IMR-90 (cell line): ENCODE measurements around the gene DNAJC11. TPM values are rescaled to one million over a fixed set of nuclear protein-coding genes. Genes with fewer than 3 reads are reported as not detected.
"Not testable (repeated sequence)": the region's sequence is repeated elsewhere in the genome, so short reads cannot be mapped to it uniquely, and the experiment has no call there.

Experiments used
- ATAC-seq: fragments of 200-7000 bp; cut with Tn5 transposase; 2 replicates; pipeline ENCODE4 v1.9.1; 2020; ENCODE audit warnings: low read depth, mild to moderate bottlenecking, moderate library complexity
- BruUV-seq: library from RNA; stranded (reverse); fragments of 400-500 nt; replicated peaks from 2 replicates; lab custom pipeline; 2021; lab: Mats Ljungman, UMichigan
- CTCF ChIA-PET: fragments of 300-600 bp; formaldehyde crosslinking; extraction: SDS; loops from one replicate; lab custom pipeline; 2021; ENCODE audit warnings: antibody characterized with exemption; lab: Yijun Ruan, JAX
- POLR2A ChIA-PET: fragments of 300-600 bp; sonication (Branson Sonifier 250); formaldehyde crosslinking; loops from one replicate; lab custom pipeline; 2022; ENCODE audit warnings: antibody characterized with exemption; ENCODE audit not compliant: unreplicated experiment; lab: Charles Lee
- DNase-seq: peaks from one replicate; pipeline ENCODE4 v3.0.0; 2013
- H2AFZ ChIP-seq: replicated peaks from 2 replicates; pipeline ENCODE3; 2013; ENCODE audit warnings: low read length, mild to moderate bottlenecking; ENCODE audit not compliant: poor library complexity
- H2AK5ac ChIP-seq: 2 replicates; pipeline ENCODE4 v1.6.1; 2013; ENCODE audit warnings: low read depth, low read length, inconsistent platforms
- H2AK9ac ChIP-seq: replicated peaks from 2 replicates; pipeline ENCODE3; 2013; ENCODE audit warnings: mild to moderate bottlenecking, low read depth, low read length, moderate library complexity; ENCODE audit not compliant: poor library complexity
- H2BK120ac ChIP-seq: 2 replicates; pipeline ENCODE4 v1.6.1; 2013; ENCODE audit warnings: low read depth, low read length, inconsistent platforms
- H2BK15ac ChIP-seq: 3 replicates; pipeline ENCODE4 v1.6.1; 2013; ENCODE audit warnings: low read depth, low read length, inconsistent platforms
- H2BK20ac ChIP-seq: 2 replicates; pipeline ENCODE4 v1.6.1; 2013; ENCODE audit warnings: low read depth, mild to moderate bottlenecking, inconsistent platforms, low read length, moderate library complexity
- H2BK5ac ChIP-seq: 2 replicates; pipeline ENCODE4 v1.6.1; 2013; ENCODE audit warnings: mild to moderate bottlenecking, low read depth, low read length, inconsistent platforms; ENCODE audit not compliant: poor library complexity, severe bottlenecking
- H3K14ac ChIP-seq: replicated peaks from 2 replicates; pipeline ENCODE4 v1.6.1; 2013; ENCODE audit warnings: low read depth, low read length, inconsistent platforms
- H3K18ac ChIP-seq: 2 replicates; pipeline ENCODE4 v1.6.1; 2013; ENCODE audit warnings: low read depth, low read length, control low read depth
- H3K23ac ChIP-seq: 2 replicates; pipeline ENCODE4 v1.6.1; 2013; ENCODE audit warnings: low read depth, low read length, inconsistent platforms
- H3K27ac ChIP-seq: 2 replicates; pipeline ENCODE4 v1.5.1; 2013; ENCODE audit warnings: mild to moderate bottlenecking, control low read depth, low read length; ENCODE audit not compliant: insufficient read depth
- H3K27me3 ChIP-seq: 2 replicates; pipeline ENCODE4 v1.6.1; 2013; ENCODE audit warnings: low read length; ENCODE audit not compliant: control insufficient read depth, insufficient read depth
- H3K36me3 ChIP-seq: 2 replicates; pipeline ENCODE4 v1.6.1; 2013; ENCODE audit warnings: low read length, mixed read lengths; ENCODE audit not compliant: control insufficient read depth, insufficient read depth
- H3K4ac ChIP-seq: 2 replicates; pipeline ENCODE4 v1.6.1; 2013; ENCODE audit warnings: low read depth, low read length, inconsistent platforms
- H3K4me1 ChIP-seq: 2 replicates; pipeline ENCODE4 v1.6.1; 2013; ENCODE audit warnings: low read length, mixed read lengths; ENCODE audit not compliant: control insufficient read depth, insufficient read depth
- H3K4me2 ChIP-seq: 2 replicates; pipeline ENCODE4 v1.6.1; 2013; ENCODE audit warnings: low read depth, mild to moderate bottlenecking, control low read depth, low read length, moderate library complexity
- H3K4me3 ChIP-seq: 2 replicates; pipeline ENCODE4 v1.5.1; 2013; ENCODE audit warnings: low read depth, mild to moderate bottlenecking, control low read depth, low read length, moderate library complexity; ENCODE audit not compliant: insufficient read depth
- H3K56ac ChIP-seq: 2 replicates; pipeline ENCODE4 v1.6.1; 2013; ENCODE audit warnings: low read length, inconsistent platforms; ENCODE audit not compliant: insufficient read depth; ENCODE audit errors: extremely low read depth
- H3K79me1 ChIP-seq, 2 experiments: 2 replicates each; pipeline ENCODE4 v1.6.1; 2013; ENCODE audit warnings: low read length in 2 of 2, inconsistent platforms in 1 of 2, low read depth in 1 of 2
- H3K9ac ChIP-seq: 2 replicates; pipeline ENCODE4 v1.6.1; 2013; ENCODE audit warnings: low read depth, low read length, control low read depth
- H3K9me1 ChIP-seq: 2 replicates; pipeline ENCODE4 v1.6.1; 2013; ENCODE audit warnings: low read length, inconsistent platforms; ENCODE audit not compliant: insufficient read depth
- H3K9me3 ChIP-seq: 2 replicates; pipeline ENCODE4 v1.6.1; 2013; ENCODE audit warnings: low read length; ENCODE audit not compliant: control insufficient read depth, insufficient read depth
- H4K20me1 ChIP-seq: 2 replicates; pipeline ENCODE4 v1.6.1; 2013; ENCODE audit warnings: low read length, inconsistent platforms; ENCODE audit not compliant: insufficient read depth
- H4K5ac ChIP-seq: 2 replicates; pipeline ENCODE4 v1.6.1; 2013; ENCODE audit warnings: mild to moderate bottlenecking, low read depth, low read length, control low read depth
- H4K8ac ChIP-seq, 2 experiments: 2 replicates each; pipeline ENCODE4 v1.6.1; 2013; ENCODE audit warnings: low read depth in 2 of 2, low read length in 2 of 2, control low read depth in 1 of 2, inconsistent platforms in 1 of 2
- H4K91ac ChIP-seq: 2 replicates; pipeline ENCODE4 v1.6.1; 2013; ENCODE audit warnings: low read depth, low read length, inconsistent platforms; ENCODE audit not compliant: insufficient read depth
- BHLHE40 ChIP-seq: fragments of 150-350 bp; IDR thresholded peaks from 2 replicates; pipeline ENCODE4 v1.6.1; 2016; ENCODE audit warnings: mild to moderate bottlenecking, low read depth, low read length
- FOS ChIP-seq: fragments of 150-350 bp; IDR thresholded peaks from 2 replicates; pipeline ENCODE4 v1.6.1; 2016; ENCODE audit warnings: low read depth, low read length
- WGBS, 2 experiments: methylation state at CpG; one replicate each; pipeline versions ENCODE4 v1.1.5 to v1.1.7; 2013; ENCODE audit warnings: missing lambda C conversion rate in 2 of 2; ENCODE audit not compliant: insufficient read length in 1 of 2; ENCODE audit errors: extremely low coverage in 2 of 2; 5-methylcytosine and 5-hydroxymethylcytosine counted together
- dilution Hi-C: fragments of 300-500 bp; cut with HindIII; formaldehyde crosslinking; loops from one replicate; pipeline ENCODE4 v1.14.3; 2018; ENCODE audit warnings: low sequenced_read_pairs; ENCODE audit not compliant: unreplicated experiment
- in situ Hi-C: fragments of 300-500 bp; cut with MboI; formaldehyde crosslinking; loops from 3 replicates; pipeline ENCODE4 v1.14.3; 2019; ENCODE audit warnings: low sequenced_read_pairs, inconsistent platforms, mixed read lengths
- intact Hi-C: fragments of 100-400 bp; cut with micrococcal nuclease; formaldehyde crosslinking; loops from 2 replicates; pipeline ENCODE4 v1.10.0; 2022
- polyA plus RNA-seq, 3 experiments: library from polyadenylated mRNA; depleted of rRNA; stranded (reverse); fragments of >200 nt; gene quantifications; 2 replicates each; pipeline ENCODE4 v1.2.3, GENCODE V29; 2012; ENCODE audit warnings: low replicate concordance in 1 of 3
- total RNA-seq: library from RNA; depleted of rRNA; stranded (reverse); fragments of >200 nt; gene quantifications from 2 replicates; pipeline ENCODE4 v1.2.3, GENCODE V29; 2012

Gene DNAJC11
- total and polyA plus RNA-seq, 2 of the 4 experiments (the other 2 are of a cell fraction), result 38.7 to 48.5 TPM

DNA sequence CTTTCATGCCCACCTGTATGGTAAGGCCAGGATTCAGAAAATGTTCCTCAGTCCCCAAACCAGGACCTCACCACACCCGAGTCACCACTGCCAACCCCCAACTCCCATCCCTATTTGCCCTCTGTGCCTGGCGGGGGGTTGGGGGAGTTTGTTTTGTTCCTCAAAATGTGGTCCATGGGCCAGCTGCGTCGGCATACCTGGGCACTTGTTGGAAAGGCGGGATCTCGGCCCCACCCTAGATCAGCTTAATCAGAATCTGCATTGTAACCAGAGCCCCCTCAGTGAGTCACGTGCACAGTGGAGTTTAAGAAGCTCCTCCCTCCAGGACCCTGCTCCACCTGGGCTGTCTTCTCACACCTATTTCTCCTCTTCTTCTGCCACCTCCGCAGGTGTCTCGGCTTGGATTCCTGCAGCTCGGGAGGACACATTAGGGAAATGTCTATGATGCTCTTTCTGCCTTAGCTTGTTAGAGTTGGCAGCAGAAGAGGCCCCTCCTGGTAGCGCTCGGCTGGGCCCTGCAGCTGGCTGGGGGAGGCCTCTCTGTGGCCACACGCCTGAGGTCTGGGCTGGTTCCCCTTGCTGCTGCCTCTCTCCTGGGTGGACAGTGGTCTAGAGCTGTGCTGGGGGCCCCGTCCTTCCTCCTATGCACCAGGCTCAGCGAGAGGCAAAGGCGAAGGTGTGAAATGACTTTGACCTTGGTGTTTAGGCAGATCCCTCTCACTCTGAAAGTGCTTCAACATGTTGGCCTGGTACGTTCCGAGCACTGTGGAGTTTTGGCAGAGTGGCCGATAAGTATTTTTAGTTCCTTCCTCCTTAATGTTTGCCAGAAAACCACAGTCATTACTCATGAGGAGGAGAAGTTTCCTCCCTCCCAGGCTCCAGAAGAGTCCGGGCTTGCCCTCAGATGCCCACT is 41.8 kb upstream of the DNAJC11 start:
- Histone ChIP-seq H3K23ac (peak overlapping the region; percentile 95), H3K9ac (no peak overlapping the region), H3K36me3 (no peaks in the 10 kb centered on the region), H3K4me1 (peaks cover 8% of the 10 kb centered on the region), H4K5ac (peak overlapping the region; percentile 61), H2BK120ac (peak overlapping the region; percentile 99), H3K9me3 (peaks cover 3% of the 10 kb centered on the region; the same call in 1 of the 2 replicates), H2AK5ac (peak overlapping the region; percentile 97), H2AFZ (peak overlapping the region; percentile 97), H4K8ac (peak overlapping the region; percentile 4 to 91; a peak in 2 of 4 replicates), H2AK9ac (peak overlapping the region; percentile 95), H3K4me2 (peak overlapping the region; percentile 67), H3K79me1 (peaks cover 0 to 2% of the 10 kb centered on the region in 2 experiments; a peak in 1 of 4 replicates), H3K56ac (no peak overlapping the region), H3K14ac (peak overlapping the region; percentile 77), H3K4me3 (no peak overlapping the region), H4K20me1 (no peaks in the 10 kb centered on the region), H3K9me1 (peaks cover 10% of the 10 kb centered on the region), H3K4ac (peak overlapping the region; percentile 98), H4K91ac (peak overlapping the region; percentile 92), H2BK15ac (peak overlapping the region; percentile 91; the same call in 2 of the 3 replicates), H3K18ac (peak overlapping the region; percentile 82), H3K27me3 (peaks cover 2% of the 10 kb centered on the region; the same call in 1 of the 2 replicates), H2BK5ac (peak overlapping the region; percentile 93), H2BK20ac (peak overlapping the region; percentile 98), H3K27ac (peak overlapping the region; percentile 67)
- TF ChIP-seq BHLHE40, result peak; percentile 11; the same call in 1 of the 2 replicates
- TF ChIP-seq FOS, result no peak
- WGBS, 2 experiments, result 25% methylated on average over 4 of the region's 20 CpGs; no CpG with 5 or more reads in 1 of the 2 experiments
- dilution Hi-C loops, result no loop called here
- ATAC-seq (peak; percentile 91), DNase-seq (peak; percentile 77)
- in situ Hi-C loops, result no loop called here
- POLR2A ChIA-PET, result interaction anchor here (0.6 to 1.0 kb wide), 2 partner anchors 10 to 41 kb away, joined by 3 read pairs; no protein-coding TSS in a partner anchor
- no TSS peak for BruUV-seq
- CTCF ChIA-PET, result interaction anchor here (1.6 kb wide), 1 partner anchor 17 kb away, joined by 4 read pairs; no protein-coding TSS in a partner anchor
- intact Hi-C loops, result no loop called here

DNA sequence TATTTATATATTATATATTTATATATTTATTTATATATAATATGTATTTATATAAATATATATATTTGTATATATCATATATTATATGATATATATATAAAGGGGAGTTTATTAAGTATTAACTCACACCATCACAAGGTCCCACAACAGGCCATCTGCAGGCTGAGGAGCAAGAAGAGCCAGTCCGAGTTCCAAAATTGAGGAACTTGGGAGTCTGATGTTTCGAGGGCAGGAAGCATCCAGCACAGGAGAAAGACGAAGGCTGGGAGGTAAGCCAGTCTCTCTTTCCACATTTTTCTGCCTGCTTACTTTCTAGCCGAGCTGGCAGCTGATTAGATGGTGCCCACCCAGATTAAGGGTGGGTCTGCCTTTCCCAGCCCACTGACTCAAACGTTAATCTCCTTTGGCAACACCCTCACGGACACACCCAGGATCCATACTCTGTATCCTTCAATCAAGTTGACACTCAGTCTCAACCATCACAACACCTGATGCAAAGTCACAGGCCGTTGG is 41.1 kb upstream of the DNAJC11 start:
- H4K5ac ChIP-seq, H3K4me1 ChIP-seq, H2BK5ac ChIP-seq, H3K9me3 ChIP-seq, H3K79me1 ChIP-seq, H4K20me1 ChIP-seq, H3K9me1 ChIP-seq, H3K18ac ChIP-seq, in situ Hi-C loops, H2AK9ac ChIP-seq, H3K4me2 ChIP-seq, H3K4me3 ChIP-seq, H3K36me3 ChIP-seq, dilution Hi-C loops, BruUV-seq, H3K27me3 ChIP-seq, H3K56ac ChIP-seq, H3K9ac ChIP-seq, H3K23ac ChIP-seq, intact Hi-C loops, DNase-seq, ATAC-seq, H3K27ac ChIP-seq: not testable (repeated sequence)
- 67% methylated on average over 1 of the region's 7 CpGs; no CpG with 5 or more reads in 1 of the 2 experiments for WGBS, 2 experiments
- Histone ChIP-seq H2AFZ (peak overlapping the region; percentile 97), H2AK5ac (peak overlapping the region; percentile 97), H3K14ac (peak overlapping the region; percentile 66), H2BK20ac (peak overlapping the region; percentile 98; the same call in 1 of the 2 replicates), H4K91ac (peak overlapping the region; percentile 52; the same call in 1 of the 2 replicates), H2BK120ac (peak overlapping the region; percentile 60), H4K8ac (peak overlapping the region in 1 of 2 experiments; percentile 91; a peak in 2 of 4 replicates), H2BK15ac (peak overlapping the region; percentile 91; the same call in 2 of the 3 replicates), H3K4ac (peak overlapping the region; percentile 98)
- ChIA-PET CTCF (interaction anchor here (1.6 kb wide), 1 partner anchor 16 kb away, joined by 4 read pairs; no protein-coding TSS in a partner anchor), POLR2A (interaction anchor here (0.6 kb wide), 1 partner anchor 10 kb away, joined by 3 read pairs; no protein-coding TSS in a partner anchor)
